H1 (cell line): ENCODE data around the gene ENDOV.

Source experiments
- BACH1 ChIP-seq: IDR thresholded peaks from 2 replicates; pipeline ENCODE4 v1.6.1; 2012; ENCODE audit warnings: low read length, improper control_type of control experiment
- CTCF ChIP-seq, 3 experiments: IDR thresholded peaks; 1 replicate in 2 of 3; 2 replicates in 1 of 3; pipeline versions ENCODE4 v1.5.1 to v1.6.1; 2011; ENCODE audit warnings: low read length in 3 of 3, mild to moderate bottlenecking in 3 of 3, inconsistent platforms in 2 of 3, low read depth in 1 of 3, moderate library complexity in 1 of 3; ENCODE audit not compliant: insufficient read depth in 1 of 3; ENCODE audit errors: control extremely low read depth in 1 of 3
- EP300 ChIP-seq, 2 experiments: IDR thresholded peaks; 1 replicate in 1 of 2; 2 replicates in 1 of 2; pipeline ENCODE4 v1.6.1; 2011 to 2012; ENCODE audit warnings: low read depth in 2 of 2, low read length in 2 of 2, mild to moderate bottlenecking in 2 of 2, borderline replicate concordance in 1 of 2, inconsistent platforms in 1 of 2, moderate library complexity in 1 of 2
- EZH2 ChIP-seq: fragments of 200-600 bp; sonication (generic); IDR thresholded peaks from 2 replicates; pipeline ENCODE4 v1.7.1; 2012; ENCODE audit warnings: low read depth, mild to moderate bottlenecking, moderate library complexity, low read length, inconsistent platforms; ENCODE audit not compliant: severe bottlenecking
- GABPA ChIP-seq: IDR thresholded peaks from 2 replicates; pipeline ENCODE4 v1.6.1; 2011; ENCODE audit warnings: mild to moderate bottlenecking, low read length, moderate library complexity, borderline replicate concordance; ENCODE audit not compliant: insufficient read depth
- HDAC6 ChIP-seq: IDR thresholded peaks from one replicate; pipeline ENCODE4 v1.7.1; 2012; ENCODE audit warnings: low read depth, mild to moderate bottlenecking, inconsistent platforms, low read length, moderate library complexity
- NRF1 ChIP-seq: IDR thresholded peaks from 2 replicates; pipeline ENCODE4 v1.6.1; 2011; ENCODE audit warnings: mild to moderate bottlenecking, low read depth, low read length, improper control_type of control experiment
- POLR2A ChIP-seq, 2 experiments: IDR thresholded peaks; 1 replicate in 1 of 2; 2 replicates in 1 of 2; pipeline ENCODE4 v1.6.1; 2011; ENCODE audit warnings: low read depth in 2 of 2, low read length in 2 of 2, mild to moderate bottlenecking in 2 of 2; ENCODE audit errors: control extremely low read depth in 1 of 2
- POLR2AphosphoS5 ChIP-seq: IDR thresholded peaks from 2 replicates; pipeline ENCODE4 v1.6.1; 2011; ENCODE audit warnings: low read depth, low read length
- TEAD4 ChIP-seq: IDR thresholded peaks from 2 replicates; pipeline ENCODE4 v1.6.1; 2012; ENCODE audit warnings: low read depth, low read length, inconsistent platforms, mixed read lengths
- YY1 ChIP-seq: IDR thresholded peaks from 2 replicates; pipeline ENCODE4 v1.6.1; 2011; ENCODE audit warnings: low read depth, mild to moderate bottlenecking, low read length
- ZNF274 ChIP-seq: IDR thresholded peaks from 2 replicates; pipeline ENCODE4 v1.7.0; 2012; ENCODE audit warnings: low read length, borderline replicate concordance; ENCODE audit errors: extremely low read depth
- TF ChIP-seq, protein P1 (sequence below): IDR thresholded peaks from 2 replicates; pipeline ENCODE4 v1.6.1; 2012; ENCODE audit warnings: low read length, inconsistent platforms

DNA sequence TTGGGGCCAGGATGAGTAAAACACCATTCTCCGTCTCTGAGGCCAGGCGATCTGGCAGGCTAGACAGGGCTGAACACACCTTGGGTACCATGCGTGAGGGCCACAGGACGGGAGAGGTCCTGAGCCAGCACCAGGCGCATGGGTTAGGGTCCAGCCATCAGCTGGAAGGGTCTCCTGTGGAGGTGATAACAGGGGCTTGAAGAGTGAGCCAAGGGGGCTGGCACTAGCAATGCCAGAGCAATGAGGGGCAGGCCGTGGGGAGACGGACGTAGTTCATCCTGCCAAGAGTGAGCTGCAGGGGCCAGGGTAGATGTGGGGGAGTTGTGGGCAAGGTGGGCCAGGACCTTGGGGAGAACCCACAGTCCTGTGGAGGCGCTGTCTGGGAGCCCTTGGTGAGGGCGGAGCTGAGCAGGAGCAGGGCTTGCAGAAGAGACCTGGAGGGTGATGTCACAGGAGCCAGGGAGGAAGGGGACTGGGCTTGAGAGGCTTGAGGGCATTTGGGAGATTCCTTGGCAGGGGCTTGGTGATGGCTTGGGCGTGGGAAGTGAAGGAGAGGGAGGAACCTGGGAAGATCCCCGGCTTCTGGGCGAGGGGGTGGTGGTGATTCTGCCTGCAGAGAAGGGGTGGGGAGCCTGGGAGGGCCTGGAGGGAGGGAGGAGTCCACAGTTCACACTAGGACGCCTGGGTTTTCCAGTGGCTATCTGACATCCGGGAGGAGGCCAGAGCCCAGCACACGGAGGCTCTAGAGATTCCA lies 67.8 kb downstream of the ENDOV start:
- no peak for TF ChIP-seq CTCF (IDR thresholded peaks at IDR 0.05; ENCODE audit: control extremely low read depth in 1 of 3, insufficient read depth in 1 of 3, low read depth in 1 of 3, low read length in 3 of 3)
- no peak for TF ChIP-seq YY1
- no peak for TF ChIP-seq NRF1
- TF ChIP-seq POLR2AphosphoS5 = no peak
- TF ChIP-seq GABPA = no peak
- TF ChIP-seq POLR2A (IDR thresholded peaks at IDR 0.05; ENCODE audit: control extremely low read depth in 1 of 2, low read depth in 2 of 2, low read length in 2 of 2) = no peak
- TF ChIP-seq BACH1 = no peak
- TF ChIP-seq EZH2 = no peak
- TF ChIP-seq TEAD4 = no peak
- TF ChIP-seq ZNF274 = no peak
- no peak for TF ChIP-seq EP300 (IDR thresholded peaks at IDR 0.05; ENCODE audit: borderline replicate concordance in 1 of 2, low read depth in 2 of 2, low read length in 2 of 2)
- TF ChIP-seq HDAC6 = no peak
- TF ChIP-seq, protein P1, sequence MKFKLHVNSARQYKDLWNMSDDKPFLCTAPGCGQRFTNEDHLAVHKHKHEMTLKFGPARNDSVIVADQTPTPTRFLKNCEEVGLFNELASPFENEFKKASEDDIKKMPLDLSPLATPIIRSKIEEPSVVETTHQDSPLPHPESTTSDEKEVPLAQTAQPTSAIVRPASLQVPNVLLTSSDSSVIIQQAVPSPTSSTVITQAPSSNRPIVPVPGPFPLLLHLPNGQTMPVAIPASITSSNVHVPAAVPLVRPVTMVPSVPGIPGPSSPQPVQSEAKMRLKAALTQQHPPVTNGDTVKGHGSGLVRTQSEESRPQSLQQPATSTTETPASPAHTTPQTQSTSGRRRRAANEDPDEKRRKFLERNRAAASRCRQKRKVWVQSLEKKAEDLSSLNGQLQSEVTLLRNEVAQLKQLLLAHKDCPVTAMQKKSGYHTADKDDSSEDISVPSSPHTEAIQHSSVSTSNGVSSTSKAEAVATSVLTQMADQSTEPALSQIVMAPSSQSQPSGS = no peak
